Mesothelial cell of epicardium (in vitro differentiated cells): Measurements from ENCODE around the gene IFNA10. TPM values are rescaled to one million over a fixed set of nuclear protein-coding genes. Genes with fewer than 3 reads are reported as not detected.
"Not testable (repeated sequence)": the region's sequence is repeated elsewhere in the genome, so short reads cannot be mapped to it uniquely, and the experiment has no call there.

Experiments used
- DNase-seq, 2 experiments: peaks; one replicate each; pipeline ENCODE4 v3.0.0; 2021; ENCODE audit warnings: low spot score in 2 of 2; ENCODE audit not compliant: unreplicated experiment in 2 of 2
- H3K27ac Mint-ChIP-seq: 2 replicates; pipeline ENCODE4 v1.8.0; 2021; ENCODE audit warnings: mixed read lengths
- H3K27me3 Mint-ChIP-seq: 2 replicates; pipeline ENCODE4 v1.8.0; 2021; ENCODE audit warnings: low read depth, mixed read lengths
- H3K36me3 Mint-ChIP-seq: 2 replicates; pipeline ENCODE4 v1.8.0; 2021; ENCODE audit warnings: mixed read lengths
- H3K4me1 Mint-ChIP-seq: 2 replicates; pipeline ENCODE4 v1.8.0; 2021; ENCODE audit warnings: mixed read lengths
- H3K4me3 Mint-ChIP-seq: 2 replicates; pipeline ENCODE4 v1.8.0; 2021; ENCODE audit warnings: mild to moderate bottlenecking, moderate library complexity, mixed read lengths
- H3K9me3 Mint-ChIP-seq: 2 replicates; pipeline ENCODE4 v1.8.0; 2021; ENCODE audit warnings: mixed read lengths
- CTCF ChIP-seq: fragments of 200-600 bp; sonication (generic); IDR thresholded peaks from one replicate; pipeline ENCODE4 v1.5.0; 2021; ENCODE audit warnings: antibody characterized with exemption; ENCODE audit not compliant: unreplicated experiment
- total RNA-seq: library from RNA; stranded (reverse); gene quantifications from 3 replicates; pipeline ENCODE4 v1.2.1, GENCODE V29; 2021

Gene IFNA10
- total RNA-seq, 1 donor from 2014 or later: not detected

- H3K4me1 Mint-ChIP-seq, H3K9me3 Mint-ChIP-seq, H3K4me3 Mint-ChIP-seq, DNase-seq, H3K36me3 Mint-ChIP-seq, H3K27ac Mint-ChIP-seq: not testable (repeated sequence)
- H3K27me3 Mint-ChIP-seq: peaks cover 16% of the 10 kb centered on the region
Observed at GRCh38 chr9:21210782-21211181, 3.8 kb upstream of the IFNA10 start.

- DNase-seq: peak in 1 of 2 experiments; percentile 20
Observed at GRCh38 chr9:21210311-21210710, 3.4 kb upstream of the IFNA10 start.

GRCh38 chr9:21205204-21205603 lies 1.7 kb downstream of the IFNA10 start:
- peaks cover 10% of the 10 kb centered on the region for H3K9me3 Mint-ChIP-seq
- no peaks in the 10 kb centered on the region for H3K36me3 Mint-ChIP-seq
- H3K4me1 Mint-ChIP-seq: no peaks in the 10 kb centered on the region
- no peak for DNase-seq
- TF ChIP-seq CTCF: no peak
- H3K27me3 Mint-ChIP-seq: peaks cover 33% of the 10 kb centered on the region
- H3K27ac Mint-ChIP-seq: no peak overlapping the region
- no peak overlapping the region for H3K4me3 Mint-ChIP-seq

More at GRCh38 chr9:21210311-21210710, 3.4 kb upstream of the IFNA10 start:
- no peak overlapping the region for H3K4me3 Mint-ChIP-seq
- TF ChIP-seq CTCF: no peak
- H3K27me3 Mint-ChIP-seq: peaks cover 15% of the 10 kb centered on the region
- H3K36me3 Mint-ChIP-seq: no peaks in the 10 kb centered on the region
- no peaks in the 10 kb centered on the region for H3K4me1 Mint-ChIP-seq
- no peaks in the 10 kb centered on the region for H3K9me3 Mint-ChIP-seq
- no peak overlapping the region for H3K27ac Mint-ChIP-seq

GRCh38 chr9:21202105-21202504 lies 4.8 kb downstream of the IFNA10 start, which contains the start of gene IFNA7:
IFNA7 (minus strand) TSS chr9:21202205; CDS start chr9:21202165, 40 bp downstream.
- peaks cover 10% of the 10 kb centered on the region for H3K9me3 Mint-ChIP-seq
- not testable (repeated sequence) for H3K4me1 Mint-ChIP-seq, H3K27ac Mint-ChIP-seq, DNase-seq, H3K36me3 Mint-ChIP-seq, H3K4me3 Mint-ChIP-seq
- peaks cover 39% of the 10 kb centered on the region for H3K27me3 Mint-ChIP-seq

- peak in 1 of 2 experiments; percentile 36 for DNase-seq
- H3K9me3 Mint-ChIP-seq, H3K27ac Mint-ChIP-seq, H3K4me3 Mint-ChIP-seq, H3K4me1 Mint-ChIP-seq, H3K36me3 Mint-ChIP-seq: not testable (repeated sequence)
- peaks cover 14% of the 10 kb centered on the region for H3K27me3 Mint-ChIP-seq
Observed at GRCh38 chr9:21194867-21195776, 11.8 kb downstream of the IFNA10 start.

GRCh38 chr9:21187487-21187886 lies 19.5 kb downstream of the IFNA10 start, which contains the start of gene IFNA4:
IFNA4 (minus strand) TSS chr9:21187587; CDS start chr9:21187531, 56 bp downstream.
- H3K27ac Mint-ChIP-seq, H3K36me3 Mint-ChIP-seq, H3K4me3 Mint-ChIP-seq, H3K9me3 Mint-ChIP-seq, H3K4me1 Mint-ChIP-seq, DNase-seq, H3K27me3 Mint-ChIP-seq: not testable (repeated sequence)

- H3K27ac Mint-ChIP-seq, DNase-seq, H3K9me3 Mint-ChIP-seq, H3K27me3 Mint-ChIP-seq, H3K4me1 Mint-ChIP-seq, H3K4me3 Mint-ChIP-seq, H3K36me3 Mint-ChIP-seq: not testable (repeated sequence)
Observed at GRCh38 chr9:21182810-21183736, 23.9 kb downstream of the IFNA10 start.

- TF ChIP-seq CTCF: no peak
- peaks cover 48% of the 10 kb centered on the region for H3K27me3 Mint-ChIP-seq
- H3K4me1 Mint-ChIP-seq: no peaks in the 10 kb centered on the region
- H3K27ac Mint-ChIP-seq: no peak overlapping the region
- H3K9me3 Mint-ChIP-seq: no peaks in the 10 kb centered on the region
- no peak overlapping the region for H3K4me3 Mint-ChIP-seq
- DNase-seq: no peak
- H3K36me3 Mint-ChIP-seq: no peaks in the 10 kb centered on the region
Observed at GRCh38 chr9:21174671-21175070, 32.3 kb downstream of the IFNA10 start.
